A204.1 (cell line): ENCODE results near the gene WDR35.

Experiments
- FAIRE-seq: peaks from 2 replicates; lab custom pipeline; 2012; peaks lifted over from hg19 to GRCh38; lab: Jason Lieb, UNC

WDR35 gene

GRCh38 chr2:20011276-20012031 lies 21.5 kb upstream of the WDR35 start:
- no peak for FAIRE-seq

- no peak for FAIRE-seq
Measured at GRCh38 chr2:20008703-20009102, 18.8 kb upstream of the WDR35 start.

DNA sequence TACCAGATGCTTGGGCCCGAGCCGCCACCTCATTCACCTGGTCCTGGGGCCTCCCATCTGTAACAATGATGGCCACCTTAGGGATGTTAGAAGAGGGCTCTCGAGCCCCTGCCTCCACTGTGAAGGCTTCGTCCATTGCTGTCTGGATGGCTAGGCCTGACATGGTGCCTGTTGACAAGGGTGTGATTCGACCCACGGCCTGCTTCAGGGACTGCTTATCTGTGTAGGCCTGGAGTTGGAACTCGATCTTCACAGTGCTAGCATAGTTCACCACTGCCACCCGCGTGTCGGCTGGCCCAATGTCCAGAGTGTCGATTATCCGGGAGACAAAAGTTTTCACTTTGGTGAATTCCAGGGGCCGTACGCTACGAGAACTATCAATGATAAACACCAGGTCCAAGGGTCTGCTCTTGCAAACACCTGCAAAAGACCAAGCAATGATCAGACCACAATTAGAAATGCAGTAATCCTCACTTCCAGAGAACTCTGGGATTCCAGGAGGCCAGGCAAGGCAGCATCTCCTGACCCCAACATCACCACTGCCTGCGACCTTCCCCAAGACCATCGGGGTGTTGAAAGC lies 16.1 kb upstream of the WDR35 start:
- FAIRE-seq = no peak

DNA sequence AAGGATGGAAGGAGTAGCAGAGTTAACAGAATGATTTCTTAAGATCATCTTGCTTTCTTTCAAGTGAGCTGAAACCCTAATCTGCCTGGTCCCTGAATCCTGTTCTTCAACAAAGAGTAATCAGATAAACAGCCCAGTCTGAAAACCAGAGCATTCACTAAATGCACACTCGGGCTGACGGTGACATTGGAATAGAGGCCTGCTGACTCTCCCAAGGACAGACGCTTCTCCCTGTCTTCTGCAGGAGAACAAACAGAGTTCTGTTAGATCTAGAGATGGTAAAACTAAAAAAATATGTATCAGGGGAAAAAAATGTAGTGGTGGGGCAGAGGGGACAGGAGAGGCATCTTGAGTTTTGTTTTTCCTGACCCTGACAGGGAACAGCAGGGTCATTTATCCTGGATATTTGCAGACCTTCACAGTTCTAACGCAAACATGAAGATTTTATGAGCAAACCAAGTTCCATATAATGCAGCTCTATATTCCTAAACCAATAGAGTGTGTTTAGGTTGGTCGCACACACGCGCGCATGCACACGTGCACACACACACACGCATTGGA lies 15.2 kb upstream of the WDR35 start:
- FAIRE-seq = no peak

DNA sequence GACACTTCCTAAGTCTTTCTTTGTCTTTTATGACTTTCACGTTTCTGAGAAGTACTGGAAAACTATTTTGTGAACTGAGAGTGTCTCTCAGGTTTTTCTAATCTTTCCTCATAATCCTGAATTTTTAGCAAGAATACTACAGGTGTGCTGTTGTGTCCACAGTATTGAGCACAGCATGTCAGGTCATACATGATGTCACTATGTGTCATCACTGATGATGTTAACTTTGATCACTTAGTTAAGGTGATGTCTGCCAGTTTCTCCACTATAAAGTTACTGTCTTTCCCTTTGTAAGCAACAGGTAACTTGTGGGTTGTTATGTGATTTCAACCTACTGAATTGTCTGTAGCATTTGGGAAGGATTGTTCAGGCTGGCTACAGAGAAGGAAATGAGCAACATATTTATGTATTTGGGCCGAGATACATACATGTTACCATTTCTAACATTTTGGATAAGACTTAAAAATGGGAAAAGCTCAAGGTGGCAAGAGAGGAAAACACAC lies 11.5 kb upstream of the WDR35 start:
- FAIRE-seq = no peak

GRCh38 chr2:19993731-19994130 lies 3.8 kb upstream of the WDR35 start:
- no peak for FAIRE-seq

DNA sequence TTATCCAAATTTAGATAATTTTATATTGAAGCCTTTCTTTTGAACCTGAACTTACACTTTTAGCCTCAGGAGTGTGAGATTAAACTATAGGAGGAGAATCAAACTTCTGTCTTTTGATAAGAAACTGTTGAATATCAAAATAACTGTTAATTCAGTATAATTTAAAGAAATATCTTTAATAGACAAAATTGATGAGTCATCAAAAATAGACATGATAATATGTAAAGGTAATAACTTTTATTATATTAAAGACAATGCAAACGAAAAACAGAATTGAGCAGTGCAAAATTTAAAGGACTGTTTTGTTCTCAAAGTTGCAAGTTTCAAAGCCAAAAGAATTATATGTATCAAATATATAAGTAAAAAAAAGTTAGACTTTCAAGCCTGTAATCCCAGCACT lies 2.0 kb upstream of the WDR35 start:
- FAIRE-seq = peak; percentile 30

DNA sequence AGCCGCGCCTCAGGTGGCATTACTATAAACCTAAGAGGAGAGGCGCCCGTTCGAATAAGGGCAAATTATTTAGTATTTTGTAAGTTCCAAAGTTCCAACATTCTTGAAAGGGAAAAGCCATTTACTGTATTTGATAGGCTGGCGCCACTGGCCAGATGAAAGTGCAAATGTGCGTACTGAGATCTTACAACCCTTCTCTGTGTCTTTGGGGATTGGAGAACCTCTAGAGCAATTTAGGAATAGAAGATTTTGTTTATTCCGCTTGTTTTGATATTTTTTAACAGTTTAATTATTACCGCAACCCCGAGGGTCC lies 467 bp upstream of the WDR35 start:
- no peak for FAIRE-seq

DNA sequence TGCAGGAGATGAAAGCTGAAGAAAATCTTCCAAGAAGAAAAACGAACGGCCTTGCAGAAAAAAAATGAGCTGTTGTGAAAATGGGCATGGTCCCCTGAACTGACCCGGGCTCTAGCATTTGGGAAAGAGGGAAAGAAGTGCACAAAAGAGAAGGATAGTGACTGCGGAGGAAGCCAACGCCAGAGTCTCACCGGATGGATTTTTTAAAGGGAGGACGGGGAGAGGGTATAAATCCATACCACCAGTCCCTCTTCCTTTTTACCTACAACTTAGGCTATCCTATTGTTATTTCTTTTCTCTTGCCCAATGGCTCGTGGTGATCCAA lies 601 bp downstream of the WDR35 start:
- FAIRE-seq = no peak

DNA sequence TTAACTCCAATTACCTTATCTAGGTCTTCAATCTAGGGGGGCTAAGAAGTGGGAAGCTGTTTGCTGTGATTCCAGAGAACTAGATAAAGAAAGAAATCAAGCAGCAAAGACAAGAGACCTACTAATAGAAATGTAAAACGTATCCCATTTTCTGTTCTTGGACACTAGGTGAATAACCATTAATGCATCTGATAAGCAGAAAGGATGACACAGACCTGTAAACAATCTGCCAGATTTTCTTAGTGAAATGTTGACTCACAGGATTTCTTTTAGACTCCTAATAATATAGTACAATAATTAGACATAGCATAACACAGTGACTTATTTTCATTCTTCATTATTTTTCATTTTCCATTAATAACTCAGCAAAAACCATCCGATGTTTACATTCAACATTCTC lies 1.3 kb downstream of the WDR35 start:
- FAIRE-seq = no peak

GRCh38 chr2:19987936-19988335 lies 2.0 kb downstream of the WDR35 start:
- no peak for FAIRE-seq

- no peak for FAIRE-seq
Measured at GRCh38 chr2:19982268-19982667, 7.6 kb downstream of the WDR35 start.

- FAIRE-seq = no peak
Measured at GRCh38 chr2:19979932-19980331, 10.0 kb downstream of the WDR35 start.

DNA sequence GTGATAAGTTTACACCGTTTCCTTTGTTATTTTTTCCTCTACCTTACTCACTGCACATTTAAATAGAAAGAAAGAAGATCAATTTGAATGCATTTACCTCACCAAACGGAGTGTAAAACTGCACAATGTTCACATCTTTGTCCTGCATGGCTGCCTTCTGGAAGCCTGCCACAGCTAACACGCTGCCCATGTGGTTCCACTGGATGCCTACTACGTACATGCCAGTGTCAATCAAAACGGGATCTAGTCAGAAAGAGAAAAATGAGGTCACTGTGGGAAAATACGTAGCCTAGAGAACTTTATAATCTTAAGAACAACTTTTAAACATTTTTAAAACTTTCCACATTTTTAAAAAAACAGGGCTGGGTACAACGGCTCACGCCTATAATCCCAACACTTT lies 16.4 kb downstream of the WDR35 start:
- no peak for FAIRE-seq

DNA sequence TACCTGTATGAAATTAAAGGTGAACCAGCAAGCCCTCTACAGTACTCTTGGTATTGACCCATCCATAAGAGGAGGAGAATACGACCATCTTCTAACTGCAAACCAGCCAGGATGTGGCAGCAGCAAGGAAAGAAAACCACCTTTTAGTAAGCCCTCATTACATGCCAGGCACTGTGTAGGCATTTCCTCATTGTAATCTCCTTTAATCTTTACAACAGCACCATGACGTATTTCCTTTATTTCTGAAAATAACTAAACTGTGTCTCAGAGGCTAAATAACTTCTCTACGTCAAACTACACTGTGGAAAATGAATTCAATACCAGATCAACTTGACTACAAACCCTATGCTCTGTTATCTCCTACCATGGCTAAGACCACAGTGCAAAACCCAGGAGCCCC lies 18.2 kb downstream of the WDR35 start:
- FAIRE-seq = no peak

- FAIRE-seq = no peak
Measured at GRCh38 chr2:19963386-19963785, 26.5 kb downstream of the WDR35 start.

GRCh38 chr2:19955544-19956422 lies 34.1 kb downstream of the WDR35 start:
- peak; percentile 98 for FAIRE-seq

DNA sequence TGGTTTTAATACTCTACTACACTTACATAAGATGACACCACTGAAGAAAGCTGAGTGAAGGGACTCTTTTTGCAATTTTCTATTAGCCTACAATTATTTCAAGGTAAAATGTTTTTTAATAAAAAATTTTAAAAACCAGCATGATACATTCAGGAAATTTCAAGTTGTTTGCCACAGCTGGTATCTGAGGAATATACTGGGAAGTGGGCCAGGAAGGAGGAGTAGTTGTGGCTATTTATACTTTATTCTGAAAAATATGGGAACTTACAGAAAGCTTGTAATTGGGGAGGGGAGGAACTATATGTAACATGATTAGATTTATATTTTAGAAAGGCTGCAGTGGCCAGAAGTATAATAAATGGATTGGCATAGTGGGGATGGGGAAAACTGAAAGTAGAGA lies 40.8 kb downstream of the WDR35 start:
- FAIRE-seq = no peak

GRCh38 chr2:19947184-19947940 lies 42.5 kb downstream of the WDR35 start:
- FAIRE-seq = no peak

GRCh38 chr2:19944205-19944845 lies 45.6 kb downstream of the WDR35 start:
- FAIRE-seq = no peak

- FAIRE-seq = peak; percentile 67
Measured at GRCh38 chr2:19943189-19943588, 46.7 kb downstream of the WDR35 start.

GRCh38 chr2:19942199-19942598 lies 47.7 kb downstream of the WDR35 start:
- FAIRE-seq = no peak
